HG03103 (cell line): ENCODE results near the gene CFDP1.
"Not testable (repeated sequence)": the region's sequence is repeated elsewhere in the genome, so short reads cannot be mapped to it uniquely, and the experiment has no call there.

Source experiments
- ATAC-seq: cut with Tn5 transposase; IDR thresholded peaks from one replicate; pipeline ENCODE4 v1.9.1; 2021; ENCODE audit warnings: low read depth; ENCODE audit not compliant: unreplicated experiment

The CFDP1 gene

DNA sequence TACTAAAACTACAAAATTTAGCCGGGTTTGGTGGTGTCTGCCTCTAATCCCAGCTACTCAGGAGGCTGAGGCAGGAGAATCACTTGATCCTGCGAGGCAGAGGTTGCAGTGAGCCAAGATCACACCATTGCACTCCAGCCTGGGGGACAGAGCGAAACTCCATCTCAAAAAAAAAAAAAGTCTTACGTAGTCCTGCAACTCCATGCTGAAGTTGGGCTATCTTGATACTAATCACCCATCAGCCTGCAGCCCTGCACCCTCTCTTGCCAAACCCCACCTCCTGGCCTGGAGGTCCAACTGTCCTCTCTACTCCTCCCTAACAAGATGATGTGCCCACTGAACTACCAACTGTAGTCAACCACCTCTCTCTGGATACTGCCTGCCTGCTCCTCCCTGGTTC is 26.4 kb upstream of the CFDP1 start:
- no peak for ATAC-seq

DNA sequence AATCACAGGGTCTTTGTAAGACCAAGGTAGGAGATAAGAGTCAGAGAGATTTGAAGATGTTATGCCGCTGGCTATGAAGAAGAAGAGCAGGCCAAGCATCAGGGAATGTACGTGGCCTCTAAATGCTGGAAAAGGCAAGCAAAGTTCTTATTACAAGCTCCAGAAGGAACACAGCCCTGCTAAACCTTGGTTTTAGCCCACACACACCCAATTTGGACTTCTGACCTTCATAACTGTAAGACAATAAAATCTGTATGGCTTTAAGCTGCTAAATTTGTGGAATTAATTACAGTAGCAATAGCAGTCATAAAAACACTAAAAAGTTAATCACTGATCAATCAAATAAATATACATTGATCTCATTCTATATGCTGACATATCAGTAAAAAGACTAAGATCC is 25.1 kb upstream of the CFDP1 start:
- ATAC-seq: no peak

DNA sequence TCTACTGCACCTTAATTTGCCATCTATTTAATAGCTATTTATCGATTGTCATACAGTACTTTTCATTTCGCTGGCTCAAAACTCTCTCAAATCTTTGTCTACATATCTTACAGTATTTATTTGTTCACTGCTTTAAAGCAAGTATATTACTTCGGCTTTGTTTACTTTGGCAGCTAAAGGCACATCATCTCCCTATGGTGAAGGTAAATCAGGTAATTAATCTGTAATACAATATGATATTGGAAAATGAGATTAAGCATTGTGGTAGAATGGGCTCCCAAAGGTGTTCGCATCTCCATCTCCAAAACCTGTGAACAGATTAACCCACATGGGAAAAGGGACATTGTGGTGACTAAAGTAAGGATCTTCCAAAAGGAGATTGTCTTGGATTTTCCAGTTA is 24.7 kb upstream of the CFDP1 start:
- no peak for ATAC-seq

DNA sequence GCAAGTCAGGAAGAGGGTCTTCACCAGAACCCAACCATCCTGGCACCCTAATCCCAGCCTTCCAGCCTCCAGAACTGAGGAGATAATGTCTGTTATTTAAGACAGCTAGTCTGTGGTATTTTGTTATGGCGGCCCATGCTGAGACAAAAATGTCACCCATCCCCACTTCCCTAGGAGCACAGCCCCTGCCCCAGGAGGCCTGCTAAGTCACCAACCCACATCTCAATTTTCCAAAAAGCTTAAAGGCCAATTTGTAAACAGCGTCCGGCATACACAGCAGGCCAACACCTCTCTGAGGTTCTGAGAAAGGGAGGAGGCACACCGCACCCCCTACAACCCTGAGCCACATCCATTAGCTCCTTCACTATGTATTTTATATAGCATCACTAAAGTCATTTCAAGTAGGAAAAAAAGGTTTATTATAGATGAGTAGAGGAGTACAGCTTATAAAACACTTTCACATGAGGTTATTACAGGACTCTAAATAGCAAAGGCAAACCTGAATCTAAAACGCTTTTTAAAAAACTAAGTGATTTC is 24.2 kb upstream of the CFDP1 start:
- ATAC-seq: no peak

DNA sequence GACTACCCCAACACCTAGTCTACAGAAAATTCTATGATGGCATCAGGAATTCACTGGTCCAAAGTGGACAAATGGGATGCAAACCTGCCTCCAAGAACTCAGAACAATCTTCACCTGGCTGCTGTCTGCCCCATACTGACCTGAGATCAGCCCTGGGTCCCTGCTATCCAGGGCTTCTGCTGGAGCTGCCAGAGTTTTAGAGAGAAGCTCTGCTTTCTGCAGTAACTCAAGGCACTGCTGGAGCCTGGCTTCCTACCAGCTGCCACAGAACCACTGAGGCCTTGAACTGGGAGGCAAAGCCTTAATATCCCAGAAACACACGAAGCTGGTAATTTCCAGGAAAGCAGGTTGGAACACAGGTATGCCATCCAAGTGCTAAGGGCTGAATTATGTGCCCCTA is 23.7 kb upstream of the CFDP1 start:
- no peak for ATAC-seq

DNA sequence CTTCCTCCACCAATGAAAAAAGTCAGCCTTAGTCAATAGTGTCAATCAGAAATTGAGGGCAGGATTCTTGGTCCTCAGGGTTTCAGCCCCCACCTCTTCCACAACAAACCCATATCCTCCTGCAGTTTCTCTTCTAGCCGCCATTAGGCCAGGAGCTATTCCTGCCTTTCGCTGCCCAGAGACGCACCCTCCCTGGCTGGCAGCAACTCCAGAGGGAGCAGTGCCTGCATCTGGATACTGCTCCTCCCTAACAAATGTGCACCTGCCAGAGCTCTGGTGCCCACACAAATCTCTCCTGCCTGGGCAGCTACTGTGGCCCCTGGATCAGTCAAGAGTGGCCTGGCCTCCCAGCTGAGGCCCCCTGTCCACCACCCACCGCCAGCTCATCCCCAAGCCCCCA is 23.2 kb upstream of the CFDP1 start:
- not testable (repeated sequence) for ATAC-seq

DNA sequence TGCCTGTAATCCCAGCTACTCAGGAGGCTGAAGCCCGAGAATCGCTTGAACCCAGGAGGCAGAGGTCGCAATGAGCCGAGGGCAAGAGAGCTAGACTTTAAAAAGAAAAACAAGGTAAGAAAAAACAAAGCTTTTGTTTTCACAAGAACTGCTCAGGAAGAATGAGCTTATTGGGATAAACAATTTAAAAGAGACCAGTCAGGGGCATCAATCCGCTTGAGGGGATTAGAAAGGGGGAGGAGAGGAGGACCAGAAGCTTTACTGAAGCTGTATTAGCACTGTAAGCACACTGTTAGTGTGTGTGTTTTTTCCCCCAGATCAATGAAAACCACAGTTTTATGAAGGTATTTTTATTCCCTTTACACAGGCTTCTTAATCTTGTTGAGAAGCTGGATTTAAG is 22.4 kb upstream of the CFDP1 start:
- no peak for ATAC-seq

DNA sequence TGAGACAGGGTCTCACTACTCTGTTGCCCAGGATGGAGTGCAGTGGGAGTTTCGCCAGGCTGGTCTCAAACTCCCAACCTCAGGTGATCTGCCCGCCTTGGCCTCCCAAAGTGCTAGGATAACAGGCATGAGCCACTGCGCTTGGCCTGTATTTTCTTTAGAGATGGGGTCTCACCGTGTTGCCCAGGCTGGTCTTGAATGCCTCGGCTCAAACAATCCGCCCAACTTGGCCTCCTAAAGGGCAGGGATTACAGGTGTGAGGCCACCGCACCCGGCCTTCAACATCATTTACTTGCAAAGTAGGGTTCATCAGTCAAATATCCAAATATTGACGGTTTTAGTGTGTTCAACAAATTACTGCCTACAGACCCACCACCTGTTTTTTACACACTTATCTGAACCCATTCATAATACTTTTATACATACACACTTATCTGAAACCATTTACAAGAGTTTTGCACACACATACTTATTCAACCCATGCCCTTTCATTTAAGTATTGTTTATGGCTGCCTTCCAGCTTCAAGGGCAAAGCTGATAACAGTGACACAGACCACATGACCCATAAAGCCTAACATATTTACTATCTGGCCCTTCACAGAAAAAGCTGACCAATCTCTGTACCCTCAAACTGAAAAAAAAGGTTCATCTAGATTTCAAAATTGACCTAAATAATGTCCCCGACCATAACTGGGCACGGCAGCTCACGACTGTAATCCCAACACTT is 19.3 kb upstream of the CFDP1 start:
- ATAC-seq: no peak

DNA sequence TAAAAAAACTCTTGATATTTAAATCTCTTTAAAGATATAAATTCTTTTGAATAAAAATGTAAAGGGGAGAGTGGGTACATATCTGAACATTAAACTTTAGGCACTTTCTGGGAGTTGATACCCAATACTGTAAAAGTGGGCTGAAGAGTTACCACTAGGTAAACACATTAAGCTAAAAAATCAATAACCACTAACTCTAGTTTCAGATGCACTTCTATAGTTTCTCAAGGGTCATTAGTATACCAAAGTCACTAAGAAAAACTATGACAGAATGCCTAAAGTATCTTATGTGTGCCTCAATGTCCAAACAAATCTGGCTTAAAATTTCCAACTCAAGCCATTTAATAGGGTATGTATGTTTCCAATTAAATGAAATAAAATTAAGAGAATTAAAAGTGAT is 13.1 kb upstream of the CFDP1 start:
- no peak for ATAC-seq

DNA sequence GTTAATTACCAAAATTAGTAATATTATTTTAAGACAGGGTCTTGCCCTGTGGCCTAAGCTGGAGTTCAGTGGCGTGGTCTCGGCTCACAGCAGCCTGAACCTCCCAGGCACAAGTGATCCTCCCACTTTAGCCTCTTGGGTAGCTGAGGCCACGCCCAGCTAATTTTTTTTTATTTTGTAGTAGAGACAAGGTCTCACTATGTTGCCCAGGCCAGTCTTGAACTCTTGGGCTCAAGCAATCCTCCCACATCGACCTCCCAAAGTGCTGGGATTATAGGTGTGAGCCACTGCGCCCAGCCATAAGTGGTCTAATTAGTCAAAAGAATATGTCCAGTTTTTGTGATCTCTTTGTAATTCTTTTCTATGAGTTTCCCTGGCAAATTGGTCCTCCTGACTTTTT is 12.0 kb upstream of the CFDP1 start:
- ATAC-seq: no peak

DNA sequence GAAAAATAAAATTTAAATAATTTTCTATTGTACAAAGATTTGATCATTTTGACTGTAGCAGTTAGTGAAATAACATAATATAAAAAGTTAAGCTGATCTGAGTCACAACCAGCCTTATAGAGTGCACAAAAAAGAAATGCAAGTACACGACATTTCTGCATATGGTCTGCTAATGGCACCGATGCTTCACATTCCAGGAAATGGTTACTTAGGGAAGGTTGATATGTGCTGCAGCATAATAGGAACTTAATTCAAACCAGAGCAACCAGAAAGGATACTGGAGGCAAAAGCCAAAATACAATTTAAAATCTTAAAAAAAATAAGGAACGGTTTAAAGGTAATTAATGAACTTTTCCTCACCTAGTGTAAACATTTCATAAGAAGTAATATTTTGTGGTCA is 10.0 kb upstream of the CFDP1 start:
- ATAC-seq: no peak

DNA sequence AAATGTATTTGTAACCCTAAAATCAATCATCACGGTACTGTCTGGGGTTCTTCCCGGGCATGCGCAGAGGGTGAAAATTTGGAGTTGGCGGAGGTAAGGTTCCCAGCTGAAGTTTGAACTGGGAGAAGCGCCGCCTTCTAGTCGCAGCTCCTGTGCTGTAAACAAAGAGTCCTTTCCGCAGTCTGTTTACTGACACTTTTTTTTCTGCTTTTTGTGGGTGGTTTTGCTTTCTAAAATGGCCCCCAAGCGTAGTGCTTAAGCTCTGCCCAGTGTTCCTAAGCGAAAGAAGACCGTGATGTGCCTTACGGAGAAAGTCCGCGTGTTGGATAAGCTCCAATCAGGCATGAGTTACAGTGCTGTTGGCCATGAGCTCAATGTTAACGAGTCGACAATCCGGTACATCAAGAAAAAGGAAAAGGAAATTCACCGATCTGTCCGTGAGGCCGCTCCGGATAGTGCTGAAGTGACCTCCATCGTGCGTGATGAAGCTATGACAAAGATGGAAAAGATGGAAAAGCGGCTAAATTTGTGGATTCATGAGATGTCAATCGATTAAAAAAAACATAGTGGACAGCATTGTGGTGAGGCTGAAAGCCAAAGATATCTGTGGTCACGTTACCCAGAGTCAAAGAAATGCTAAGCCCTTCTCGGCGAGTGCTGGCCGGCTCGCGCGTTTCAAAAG is 570 bp upstream of the CFDP1 start:
- ATAC-seq: peak; percentile 47

DNA sequence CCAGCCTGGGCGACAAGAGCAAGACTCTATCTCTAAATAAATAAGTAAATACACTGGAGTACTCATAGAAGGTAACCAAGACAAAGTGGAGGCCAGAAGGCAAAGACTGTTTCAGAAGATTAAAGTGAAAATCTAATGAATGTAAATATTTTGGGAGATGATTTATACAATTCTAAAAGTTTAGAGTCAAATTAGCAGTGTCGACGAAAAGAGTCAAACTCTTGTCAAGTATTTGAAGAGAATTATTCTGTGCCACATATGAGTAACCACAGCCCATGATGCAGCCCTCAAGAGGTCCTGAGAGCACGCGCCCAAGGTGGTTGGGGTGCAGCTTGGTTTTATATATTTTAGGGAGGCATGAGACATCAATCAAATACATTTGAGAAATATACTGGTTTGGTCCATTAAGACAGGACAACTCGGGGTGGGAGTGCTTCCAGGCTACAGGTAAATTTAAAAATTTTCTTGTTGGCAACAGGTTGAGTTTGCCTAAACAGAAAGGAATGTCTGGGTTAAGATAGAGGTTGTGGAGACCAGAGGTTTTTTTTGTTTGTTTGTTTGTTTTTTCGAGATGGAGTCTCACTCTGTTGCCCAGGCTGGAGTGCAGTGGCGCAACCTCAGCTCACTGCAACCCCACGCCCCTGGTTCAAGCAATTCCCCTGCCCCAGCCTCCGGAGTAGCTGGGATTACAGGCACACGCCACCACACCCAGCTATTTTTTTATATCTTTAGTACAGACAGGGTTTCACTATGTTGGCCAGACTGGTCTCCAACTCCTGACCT is 3.5 kb downstream of the CFDP1 start:
- ATAC-seq: no peak

DNA sequence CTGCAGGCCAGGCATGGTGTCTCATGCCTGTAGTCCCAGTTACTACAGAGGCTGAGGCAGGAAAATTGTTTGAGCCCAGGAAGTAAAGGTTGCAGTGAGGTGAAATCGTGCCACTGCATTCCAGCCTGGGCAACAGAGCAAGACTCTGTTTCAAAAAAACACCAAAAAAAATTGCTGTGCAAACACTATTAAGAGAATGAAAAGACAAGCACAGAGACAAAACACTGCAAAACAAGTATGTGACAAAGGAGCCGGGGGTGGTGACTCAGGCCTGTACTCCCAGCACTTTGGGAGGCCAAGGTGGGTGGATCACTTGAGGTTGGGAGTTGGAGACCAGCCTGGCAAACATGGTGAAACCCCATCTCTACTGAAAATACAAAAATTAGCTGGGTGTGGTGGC is 6.8 kb downstream of the CFDP1 start:
- ATAC-seq: not testable (repeated sequence)

DNA sequence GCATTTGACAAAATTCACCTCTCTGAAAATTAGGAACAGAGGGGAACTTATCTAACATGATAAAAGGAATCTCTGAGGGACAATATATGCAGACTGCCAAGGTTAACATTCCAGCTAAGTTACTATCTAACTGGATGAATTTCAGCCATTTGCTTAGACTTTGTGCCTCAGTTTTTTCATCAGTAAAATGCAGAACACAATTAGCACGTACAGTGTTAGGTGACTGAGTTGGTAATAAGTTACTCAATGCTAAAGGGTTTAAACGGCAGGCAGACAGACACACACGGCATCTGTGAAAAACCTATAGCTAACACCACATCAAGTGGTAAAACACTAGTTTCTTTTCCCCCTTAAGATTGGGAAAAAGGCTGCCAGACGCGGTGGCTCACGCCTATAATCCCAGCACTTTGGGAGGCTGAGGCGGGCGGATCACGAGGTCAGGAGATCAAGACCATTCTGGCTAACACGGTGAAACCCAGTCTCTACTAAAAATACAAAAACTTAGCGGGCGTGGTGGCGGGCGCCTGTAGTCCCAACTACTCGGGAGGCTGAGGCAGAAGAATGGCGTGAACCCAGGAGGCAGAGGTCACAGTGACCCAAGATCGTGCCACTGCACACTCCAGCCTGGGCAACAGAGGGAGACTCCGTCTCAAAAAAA is 9.1 kb downstream of the CFDP1 start:
- ATAC-seq: not testable (repeated sequence)

DNA sequence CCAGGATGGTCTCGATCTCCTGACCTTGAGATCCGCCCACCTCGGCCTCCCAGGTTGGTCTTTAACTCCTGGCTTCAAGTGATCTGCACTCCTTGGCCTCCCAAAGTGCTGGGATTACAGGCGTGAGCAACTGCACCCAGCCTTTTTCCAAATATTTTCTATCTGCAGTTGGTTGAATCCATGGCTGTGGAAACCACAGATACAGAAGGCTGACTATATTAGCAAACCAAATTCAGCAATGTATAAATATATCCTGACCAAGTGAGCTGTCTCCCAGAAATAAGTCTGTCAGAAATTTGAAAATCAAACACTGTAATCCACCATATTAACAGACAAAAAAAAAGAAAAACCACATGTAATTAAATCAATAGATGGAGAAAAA is 9.6 kb downstream of the CFDP1 start:
- ATAC-seq: no peak

DNA sequence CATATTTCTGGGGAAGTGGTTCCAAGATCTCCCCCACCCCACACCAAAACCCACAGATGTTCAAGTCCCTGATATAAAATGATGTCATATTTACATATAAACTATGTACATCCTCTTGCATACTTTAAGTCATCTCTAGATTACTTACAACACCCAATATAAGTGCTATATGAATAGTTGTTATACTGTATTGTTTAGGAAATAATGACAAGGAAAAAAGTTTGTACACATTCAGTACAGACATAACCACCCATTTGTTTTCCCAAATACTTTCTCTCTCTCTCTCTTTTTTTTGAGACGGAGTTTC is 11.5 kb downstream of the CFDP1 start:
- ATAC-seq: no peak

DNA sequence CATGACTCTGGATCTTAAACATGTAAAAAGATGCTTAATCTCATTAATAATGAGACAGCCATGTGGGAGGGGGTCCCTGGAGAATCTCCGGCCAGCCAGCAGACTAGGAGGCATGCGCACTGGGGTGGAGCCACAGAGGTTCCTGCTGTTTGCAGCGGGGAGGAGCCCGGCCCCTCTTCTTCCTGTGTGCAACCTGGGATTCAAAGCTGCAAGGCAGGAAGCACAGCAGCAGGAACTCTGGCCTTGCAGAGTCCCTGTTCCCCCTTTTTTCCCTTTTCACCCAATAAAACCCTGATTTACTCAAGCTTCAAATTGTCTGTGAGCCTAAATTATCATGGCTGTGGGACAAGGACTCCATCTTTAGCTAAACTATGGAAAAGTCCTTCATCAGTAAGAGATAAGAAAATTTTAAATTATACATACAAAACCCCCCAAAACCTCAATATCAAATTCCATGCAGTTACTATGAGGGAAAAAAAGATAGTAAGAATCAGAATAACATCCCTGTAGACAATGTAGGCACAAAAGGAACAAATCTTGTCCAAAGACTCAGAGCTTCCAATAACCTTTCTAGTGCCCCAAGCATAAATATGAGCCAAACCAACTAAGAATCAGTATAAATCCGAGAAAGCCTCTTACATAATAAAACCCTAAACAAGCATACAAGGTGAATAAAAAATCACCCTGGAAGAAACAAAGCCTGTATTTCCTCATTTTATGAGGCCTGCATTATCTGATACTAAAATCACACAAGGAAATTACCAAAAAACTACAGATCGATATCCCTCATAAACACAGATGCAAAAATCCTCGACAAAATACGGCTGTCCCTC is 12.1 kb downstream of the CFDP1 start:
- peak; percentile 78 for ATAC-seq

DNA sequence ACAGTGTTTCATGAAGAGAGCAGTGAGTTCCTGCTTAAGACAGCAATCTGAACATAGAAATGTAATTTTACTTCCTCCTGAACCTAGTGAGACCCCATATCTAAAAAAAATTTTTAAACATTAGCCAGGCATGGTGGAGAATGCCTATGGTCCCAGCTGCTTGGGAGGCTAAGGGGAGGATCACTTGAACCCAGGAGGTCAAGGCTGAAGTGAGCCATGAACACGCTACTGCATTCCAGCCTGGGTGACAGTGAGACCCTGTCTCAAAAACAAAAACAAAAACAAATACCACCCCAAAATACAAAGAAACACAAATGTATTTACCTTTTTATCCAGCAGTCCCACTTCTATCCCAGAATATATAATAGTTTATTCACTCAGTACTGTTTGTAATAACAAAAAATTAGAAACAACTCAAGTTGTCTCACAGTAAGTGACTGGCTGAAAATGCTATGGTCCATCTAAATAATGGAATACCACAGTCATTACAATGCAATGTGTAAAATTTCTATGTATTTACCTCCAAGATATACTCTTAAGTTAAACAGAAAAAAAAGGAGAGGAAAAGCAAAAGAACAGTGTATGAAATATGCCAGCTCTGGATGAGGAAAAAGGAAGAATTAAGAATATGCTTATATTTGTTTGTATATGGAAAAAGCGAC is 16.3 kb downstream of the CFDP1 start:
- ATAC-seq: no peak
